ENCODE measurements around the gene SF3B6. TPM values are rescaled to one million over a fixed set of nuclear protein-coding genes. Genes with fewer than 3 reads are reported as not detected.

Gene SF3B6
- total and polyA plus RNA-seq, 9 of the 15 experiments (the other 6 are each of a cell fraction or from before 2014, with no cell fraction given) = 146 to 591 (median 295) TPM

- TF ChIP-seq ZBTB9 (CRISPR knock-in tag; IDR thresholded peaks at IDR 0.05) (peak; percentile 52; the same call in 1 of the 2 replicates), IRF2 (CRISPR knock-in tag; IDR thresholded peaks at IDR 0.05) (no peak), GATAD2B (IDR thresholded peaks at IDR 0.05; ENCODE audit: borderline replicate concordance) (peak; percentile 87), NEUROD1 (IDR thresholded peaks at IDR 0.05; ENCODE audit: borderline replicate concordance, low read depth, low read length, partially characterized antibody) (no peak), TARDBP (IDR thresholded peaks at IDR 0.05) (peak; percentile 80; the same call in 1 of the 2 replicates), CTCFL (IDR thresholded peaks at IDR 0.05; ENCODE audit: borderline replicate concordance, insufficient read depth, low read depth, low read length, poor library complexity, severe bottlenecking) (peak; percentile 100), CUX1 (CRISPR knock-in tag; IDR thresholded peaks at IDR 0.05) (no peak), HNRNPLL (IDR thresholded peaks at IDR 0.05; ENCODE audit: low read depth, low read length, poor library complexity, severe bottlenecking) (peak; percentile 30), RCOR1 (IDR thresholded peaks at IDR 0.05; ENCODE audit: borderline replicate concordance in 1 of 2, low read depth in 2 of 2, low read length in 2 of 2) (peak in 1 of 2 experiments; percentile 45; a peak in 1 of 4 replicates), ZNF592 (IDR thresholded peaks at IDR 0.05) (peak; percentile 55), MECOM (CRISPR knock-in tag; IDR thresholded peaks at IDR 0.05) (no peak)
Observed at GRCh38 chr2:24084386-24085199, 8.5 kb upstream of the SF3B6 start, which contains the start of gene TP53I3 (continued).

All from K562 (cell line).